GM21576 (cell line): ENCODE data around the gene RPS19BP1.
"Not testable (repeated sequence)": the region's sequence is repeated elsewhere in the genome, so short reads cannot be mapped to it uniquely, and the experiment has no call there.

Source experiments
- ATAC-seq: cut with Tn5 transposase; IDR thresholded peaks from one replicate; pipeline ENCODE4 v1.9.1; 2021; ENCODE audit warnings: mild to moderate bottlenecking, moderate library complexity; ENCODE audit not compliant: unreplicated experiment

The RPS19BP1 gene

GRCh38 chr22:39528681-39529486 is 3.7 kb downstream of the RPS19BP1 start:
- ATAC-seq, result no peak

GRCh38 chr22:39528080-39528661 is 4.4 kb downstream of the RPS19BP1 start:
- no peak for ATAC-seq

- ATAC-seq, result no peak
Observed at GRCh38 chr22:39527481-39527961, 5.0 kb downstream of the RPS19BP1 start.

GRCh38 chr22:39526736-39527171 is 5.8 kb downstream of the RPS19BP1 start:
- no peak for ATAC-seq

- no peak for ATAC-seq
Observed at GRCh38 chr22:39525658-39525975, 6.9 kb downstream of the RPS19BP1 start.

- ATAC-seq, result no peak
Observed at GRCh38 chr22:39524753-39525657, 7.5 kb downstream of the RPS19BP1 start.

- no peak for ATAC-seq
Observed at GRCh38 chr22:39524089-39524752, 8.3 kb downstream of the RPS19BP1 start.

GRCh38 chr22:39522567-39523300 is 9.8 kb downstream of the RPS19BP1 start:
- no peak for ATAC-seq

GRCh38 chr22:39522091-39522490 is 10.5 kb downstream of the RPS19BP1 start:
- ATAC-seq, result not testable (repeated sequence)

- ATAC-seq, result not testable (repeated sequence)
Observed at GRCh38 chr22:39521106-39521885, 11.3 kb downstream of the RPS19BP1 start.

GRCh38 chr22:39520226-39521105 is 12.1 kb downstream of the RPS19BP1 start, which contains the start of gene ATF4:
Gene ATF4 (plus strand): TSS chr22:39520562. CDS start chr22:39521446, 884 bp downstream.
- ATAC-seq, result peak; percentile 32

GRCh38 chr22:39519681-39520225 is 12.8 kb downstream of the RPS19BP1 start:
- ATAC-seq, result peak; percentile 66

GRCh38 chr22:39518996-39519680 is 13.4 kb downstream of the RPS19BP1 start:
- ATAC-seq, result no peak

- no peak for ATAC-seq
Observed at GRCh38 chr22:39518144-39518786, 14.3 kb downstream of the RPS19BP1 start.

GRCh38 chr22:39517470-39517869 is 15.1 kb downstream of the RPS19BP1 start:
- ATAC-seq, result no peak

GRCh38 chr22:39515266-39516050 is 17.1 kb downstream of the RPS19BP1 start:
- ATAC-seq, result no peak
